Measurements from ENCODE around the gene ADH4.

ADH4 gene

DNA sequence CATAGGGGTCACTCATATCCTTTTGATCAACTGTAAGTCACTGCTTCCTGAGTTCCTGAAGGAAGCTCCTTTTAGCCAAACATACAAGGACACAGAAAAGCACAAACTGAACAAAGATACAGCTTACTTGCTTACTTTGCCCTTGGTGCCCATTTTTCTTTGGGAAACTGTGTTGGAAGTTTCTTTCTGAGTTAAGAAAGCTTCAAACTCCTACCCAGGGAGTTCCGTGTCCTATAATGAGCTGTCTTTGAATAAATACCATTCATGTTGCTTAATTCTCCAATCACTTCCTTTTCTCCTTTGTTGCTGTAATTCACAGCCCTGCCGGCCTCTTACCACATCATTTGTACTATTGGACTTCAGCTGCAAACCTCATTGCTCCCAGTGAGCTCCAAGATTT, at the start of gene ADH4:
Gene ADH4 (minus strand): TSS at position 228 of the 400 bp plus-strand sequence. CDS start 75 bp downstream, at position 153.
- TF ChIP-seq, protein P1, sequence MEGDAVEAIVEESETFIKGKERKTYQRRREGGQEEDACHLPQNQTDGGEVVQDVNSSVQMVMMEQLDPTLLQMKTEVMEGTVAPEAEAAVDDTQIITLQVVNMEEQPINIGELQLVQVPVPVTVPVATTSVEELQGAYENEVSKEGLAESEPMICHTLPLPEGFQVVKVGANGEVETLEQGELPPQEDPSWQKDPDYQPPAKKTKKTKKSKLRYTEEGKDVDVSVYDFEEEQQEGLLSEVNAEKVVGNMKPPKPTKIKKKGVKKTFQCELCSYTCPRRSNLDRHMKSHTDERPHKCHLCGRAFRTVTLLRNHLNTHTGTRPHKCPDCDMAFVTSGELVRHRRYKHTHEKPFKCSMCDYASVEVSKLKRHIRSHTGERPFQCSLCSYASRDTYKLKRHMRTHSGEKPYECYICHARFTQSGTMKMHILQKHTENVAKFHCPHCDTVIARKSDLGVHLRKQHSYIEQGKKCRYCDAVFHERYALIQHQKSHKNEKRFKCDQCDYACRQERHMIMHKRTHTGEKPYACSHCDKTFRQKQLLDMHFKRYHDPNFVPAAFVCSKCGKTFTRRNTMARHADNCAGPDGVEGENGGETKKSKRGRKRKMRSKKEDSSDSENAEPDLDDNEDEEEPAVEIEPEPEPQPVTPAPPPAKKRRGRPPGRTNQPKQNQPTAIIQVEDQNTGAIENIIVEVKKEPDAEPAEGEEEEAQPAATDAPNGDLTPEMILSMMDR (IDR thresholded peaks at IDR 0.05): no peak

DNA sequence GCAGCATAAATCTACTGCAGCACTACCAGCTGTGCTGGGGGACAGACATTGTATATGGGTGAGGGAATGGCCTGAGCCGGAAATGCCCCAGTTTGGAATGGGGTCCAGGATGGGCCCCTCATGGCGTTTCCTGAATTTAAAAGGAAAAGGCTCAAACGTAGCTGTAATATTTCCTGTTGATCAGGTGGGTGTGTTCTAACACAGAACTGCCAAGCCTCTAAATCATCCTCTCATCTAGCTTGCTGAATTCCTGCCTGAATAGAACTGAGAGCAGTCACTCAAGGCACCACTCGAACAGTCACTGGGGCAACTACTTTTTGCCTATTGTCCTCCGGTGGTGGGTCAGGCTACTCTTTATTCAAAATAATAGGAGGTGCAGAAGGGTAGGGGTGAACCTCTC, 46.2 kb upstream of the ADH4 start:
- TF ChIP-seq, protein P1 (IDR thresholded peaks at IDR 0.05): no peak

GRCh38 chr4:99186029-99186428, 41.9 kb upstream of the ADH4 start:
- TF ChIP-seq, protein P1 (IDR thresholded peaks at IDR 0.05): no peak

DNA sequence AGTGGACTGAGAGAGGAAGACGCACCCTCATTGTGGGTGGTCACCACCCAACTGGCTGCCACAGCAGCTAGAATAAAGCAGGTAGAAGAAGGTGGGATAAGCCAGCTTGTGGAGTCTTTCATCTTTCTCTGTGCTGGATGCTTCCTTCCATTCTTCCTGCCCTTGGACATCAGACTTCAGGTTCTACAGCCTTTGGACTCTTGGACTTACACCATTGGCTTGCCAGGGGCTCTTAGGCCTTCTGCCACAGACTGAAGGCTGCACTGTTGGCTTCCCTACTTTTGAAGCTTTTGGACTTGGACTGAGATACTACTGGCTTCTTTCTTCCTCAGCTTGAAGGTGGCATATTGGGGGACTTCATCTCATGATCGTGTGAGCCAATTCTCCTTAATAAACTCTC, 41.5 kb upstream of the ADH4 start:
- TF ChIP-seq, protein P1 (IDR thresholded peaks at IDR 0.05): no peak

- TF ChIP-seq, protein P1 (IDR thresholded peaks at IDR 0.05): no peak
Measured at GRCh38 chr4:99180382-99181070, 36.4 kb upstream of the ADH4 start.

DNA sequence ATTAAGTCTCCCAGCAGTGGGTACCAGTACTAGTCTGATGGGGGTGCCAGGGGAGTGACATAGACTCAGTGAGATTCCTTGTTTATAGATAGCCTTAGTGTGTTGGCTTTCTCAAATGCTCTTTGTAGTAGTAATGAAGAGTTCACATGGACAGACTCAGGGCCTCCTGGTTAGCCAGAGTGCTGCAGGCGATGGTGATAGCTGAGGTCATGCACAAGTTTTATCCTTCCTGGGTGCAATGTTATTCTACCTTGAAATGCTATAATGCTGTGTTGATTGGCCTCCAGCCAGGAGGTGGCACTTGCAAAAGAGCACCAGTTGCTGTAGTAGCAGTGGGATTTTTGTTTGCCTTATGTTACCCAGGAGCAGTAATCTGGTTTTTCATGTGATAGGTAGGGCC, 35.5 kb upstream of the ADH4 start:
- TF ChIP-seq, protein P1 (IDR thresholded peaks at IDR 0.05): no peak

DNA sequence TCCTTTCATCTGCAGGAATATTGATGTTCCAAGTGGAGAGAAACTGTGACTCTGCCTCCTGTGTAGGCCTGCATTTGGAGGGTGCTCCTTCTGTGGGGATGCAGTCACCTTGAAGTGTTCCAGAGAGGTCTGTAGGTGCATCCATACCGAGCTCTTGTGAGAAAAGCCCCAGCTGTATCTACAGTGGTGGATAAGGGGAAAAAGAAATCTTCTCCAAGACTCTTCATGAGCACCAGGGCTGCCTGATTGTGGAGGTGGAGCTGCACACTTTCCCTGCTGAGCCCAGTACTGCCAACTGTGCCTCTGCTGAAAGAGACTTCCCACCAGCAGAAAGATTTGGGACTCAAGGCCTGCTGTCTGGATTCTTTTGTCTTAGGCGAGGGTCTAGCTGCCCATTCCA, 35.1 kb upstream of the ADH4 start:
- TF ChIP-seq, protein P1 (IDR thresholded peaks at IDR 0.05): no peak

GRCh38 chr4:99166544-99166943, 22.4 kb upstream of the ADH4 start:
- TF ChIP-seq, protein P1 (IDR thresholded peaks at IDR 0.05): no peak
